HG03139 (cell line): ENCODE data around the gene NR1I3.
"Not testable (repeated sequence)": the region's sequence is repeated elsewhere in the genome, so short reads cannot be mapped to it uniquely, and the experiment has no call there.

ENCODE experiments used
- ATAC-seq: cut with Tn5 transposase; IDR thresholded peaks from one replicate; pipeline ENCODE4 v1.9.1; 2021; ENCODE audit not compliant: unreplicated experiment

The NR1I3 gene, protein sequence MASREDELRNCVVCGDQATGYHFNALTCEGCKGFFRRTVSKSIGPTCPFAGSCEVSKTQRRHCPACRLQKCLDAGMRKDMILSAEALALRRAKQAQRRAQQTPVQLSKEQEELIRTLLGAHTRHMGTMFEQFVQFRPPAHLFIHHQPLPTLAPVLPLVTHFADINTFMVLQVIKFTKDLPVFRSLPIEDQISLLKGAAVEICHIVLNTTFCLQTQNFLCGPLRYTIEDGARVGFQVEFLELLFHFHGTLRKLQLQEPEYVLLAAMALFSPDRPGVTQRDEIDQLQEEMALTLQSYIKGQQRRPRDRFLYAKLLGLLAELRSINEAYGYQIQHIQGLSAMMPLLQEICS

DNA sequence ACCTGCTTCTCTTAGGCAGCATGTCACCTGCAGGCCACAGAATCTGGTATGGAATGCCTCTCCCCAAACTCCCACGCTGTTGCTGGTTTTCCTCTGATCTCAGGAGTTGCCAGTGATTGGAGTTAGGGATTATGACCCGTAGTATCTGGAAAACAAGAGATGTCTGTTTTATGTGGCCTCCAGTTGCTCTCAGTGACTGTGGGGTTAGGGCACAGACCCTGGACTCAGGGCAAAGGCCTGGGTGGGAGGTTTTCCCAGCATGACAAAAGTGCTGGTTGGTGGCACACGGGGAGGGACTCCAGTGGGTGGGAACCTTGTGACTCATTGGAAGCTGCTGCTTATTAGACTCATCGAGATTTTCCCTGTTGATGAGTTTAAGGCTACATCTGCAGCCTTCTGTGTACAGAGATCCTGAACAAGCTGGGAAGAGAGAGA, at the start of gene NR1I3:
NR1I3 (minus strand) TSS at position 165 of the 435 bp plus-strand sequence. CDS start 1,638 bp downstream, outside the sequence.
- no peak for ATAC-seq

DNA sequence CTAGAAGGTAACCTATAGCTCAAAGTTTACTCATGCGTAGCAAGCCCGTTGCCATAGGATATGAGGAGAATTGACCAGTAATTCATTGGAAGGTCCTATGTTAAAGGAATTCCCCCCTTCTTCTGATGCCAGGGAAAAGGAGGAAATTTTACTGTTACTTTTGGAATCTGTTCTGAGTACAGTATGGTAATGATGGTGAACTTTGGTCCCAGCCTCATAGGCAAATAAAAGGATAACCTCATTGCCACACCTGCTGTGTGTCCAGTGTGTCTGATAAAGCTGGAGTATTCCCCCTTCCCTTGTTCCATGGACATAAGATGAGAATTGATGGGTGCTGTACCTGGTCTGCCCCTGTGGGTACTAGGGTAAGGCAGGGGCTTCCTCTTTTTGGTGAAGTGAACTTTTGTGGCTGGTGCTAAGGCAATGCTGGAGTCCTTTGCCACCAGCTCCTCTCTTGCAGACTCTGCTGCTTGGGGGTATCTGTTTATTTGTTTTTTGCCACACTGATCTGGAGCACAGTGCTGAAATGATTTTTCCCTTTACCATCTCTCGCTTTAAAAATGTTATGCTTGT, 49.6 kb upstream of the NR1I3 start:
- ATAC-seq = no peak

DNA sequence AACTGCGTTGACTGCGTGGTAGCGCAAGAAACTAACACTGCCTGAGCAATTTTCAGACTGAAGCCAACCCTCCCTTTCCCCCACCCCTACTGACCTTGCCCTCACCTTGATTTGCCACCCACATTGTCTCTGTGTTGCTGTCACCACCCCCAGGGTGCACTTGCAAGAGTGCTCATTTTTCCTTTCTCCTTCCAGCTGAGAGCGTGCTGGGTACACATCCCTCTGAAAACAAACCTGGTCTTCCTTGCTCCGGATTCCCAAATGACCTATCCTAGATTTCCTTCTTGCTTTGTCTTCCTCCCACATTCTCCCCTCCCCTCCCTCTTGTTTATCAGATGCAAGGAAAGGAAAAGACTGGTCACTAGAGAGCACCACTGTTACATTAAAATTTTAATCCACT, 47.5 kb upstream of the NR1I3 start:
- no peak for ATAC-seq

DNA sequence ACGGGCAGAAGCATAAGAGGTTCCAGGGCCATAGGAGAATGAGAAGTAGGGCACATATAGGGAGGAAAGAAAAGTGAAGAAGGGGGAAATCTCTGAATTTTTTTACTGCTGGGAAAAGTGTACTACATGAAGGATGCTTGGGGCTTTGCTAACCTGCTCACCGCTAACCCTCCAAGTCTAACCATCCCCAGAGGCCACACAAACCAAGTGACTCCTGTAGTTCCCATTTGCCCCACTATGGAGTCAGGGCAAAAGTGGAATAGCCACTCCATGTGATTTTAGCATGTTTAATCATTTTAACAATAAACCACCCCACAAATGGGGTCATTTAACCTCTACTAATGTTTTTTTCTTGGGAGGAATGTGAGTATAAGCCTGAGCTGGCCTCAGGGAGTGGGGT, 47.1 kb upstream of the NR1I3 start:
- no peak for ATAC-seq

DNA sequence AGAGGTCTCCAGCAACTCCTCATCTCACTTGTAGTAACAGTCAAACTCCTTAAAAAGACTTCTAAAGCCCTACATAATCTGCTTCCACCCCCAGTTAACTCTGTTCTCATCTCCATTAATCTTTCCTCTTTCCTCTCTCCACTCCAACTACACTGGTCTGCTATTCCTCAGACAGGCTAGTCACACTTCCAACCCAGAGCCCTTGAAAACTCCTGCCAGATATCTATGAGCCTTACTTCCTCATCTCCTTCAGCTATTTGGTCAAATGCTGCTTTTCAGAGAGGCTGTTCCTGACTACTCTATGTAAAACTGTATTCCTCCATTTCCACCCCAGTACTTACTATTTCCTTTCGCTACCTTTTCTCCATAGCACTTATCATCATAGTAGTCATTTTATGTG, 45.0 kb upstream of the NR1I3 start:
- no peak for ATAC-seq

DNA sequence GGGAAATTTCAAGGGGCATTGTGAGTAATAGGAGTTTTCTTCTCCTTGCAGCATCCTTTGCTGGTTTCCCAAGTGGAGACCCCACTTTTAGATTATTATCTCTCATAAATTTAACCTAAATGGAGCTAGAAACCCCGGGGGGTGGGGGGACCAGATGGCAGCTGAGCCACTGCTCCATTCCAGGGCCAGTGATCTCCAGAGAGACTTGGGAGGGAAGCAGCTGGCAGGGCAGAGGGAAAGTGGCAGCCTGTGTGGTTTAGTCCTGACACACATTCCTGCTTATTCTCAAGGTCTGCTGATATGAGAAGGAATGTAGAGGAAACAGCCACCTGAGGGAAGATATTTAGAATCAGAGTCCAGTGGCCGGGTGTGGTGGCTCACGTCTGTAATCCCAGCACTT, 36.9 kb upstream of the NR1I3 start:
- no peak for ATAC-seq

DNA sequence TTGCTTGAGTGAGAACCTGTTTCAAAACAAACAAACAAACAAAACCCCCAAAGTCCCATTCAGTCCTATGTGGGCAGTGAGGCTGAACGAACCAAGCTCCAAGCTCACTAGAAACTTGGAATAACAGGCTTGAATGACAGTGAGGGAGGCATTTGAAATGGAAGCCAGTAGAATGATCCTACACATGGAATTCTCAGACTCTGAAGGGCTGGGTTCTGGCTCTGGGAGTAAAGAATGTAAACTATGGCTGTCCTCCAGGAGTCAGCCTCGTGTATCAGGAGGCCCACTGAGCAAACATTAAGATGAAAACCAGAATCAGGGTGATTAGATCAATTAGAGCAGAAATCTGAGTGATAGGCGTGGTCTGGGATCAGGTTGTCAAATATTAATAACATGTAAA, 35.4 kb upstream of the NR1I3 start:
- ATAC-seq = no peak

DNA sequence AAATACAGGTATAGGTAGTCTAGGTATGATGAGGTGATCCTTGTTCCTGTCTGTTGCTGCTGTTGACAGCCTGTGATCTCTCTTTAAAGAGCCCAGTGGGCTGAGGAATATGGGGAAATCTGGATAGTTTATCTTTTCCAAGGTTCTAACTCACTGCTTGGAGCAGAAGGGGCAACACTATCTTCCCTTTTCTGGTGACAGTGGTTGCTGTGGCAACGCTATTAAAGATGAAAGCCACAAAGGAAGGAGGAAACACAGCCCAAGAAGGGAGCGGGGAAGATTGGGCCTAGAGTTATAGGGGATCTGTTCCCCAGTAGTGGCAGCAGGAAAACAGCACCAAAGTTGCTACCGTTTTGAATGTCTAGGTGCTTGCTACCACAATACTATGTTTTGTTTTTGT, 29.3 kb upstream of the NR1I3 start:
- ATAC-seq = no peak

DNA sequence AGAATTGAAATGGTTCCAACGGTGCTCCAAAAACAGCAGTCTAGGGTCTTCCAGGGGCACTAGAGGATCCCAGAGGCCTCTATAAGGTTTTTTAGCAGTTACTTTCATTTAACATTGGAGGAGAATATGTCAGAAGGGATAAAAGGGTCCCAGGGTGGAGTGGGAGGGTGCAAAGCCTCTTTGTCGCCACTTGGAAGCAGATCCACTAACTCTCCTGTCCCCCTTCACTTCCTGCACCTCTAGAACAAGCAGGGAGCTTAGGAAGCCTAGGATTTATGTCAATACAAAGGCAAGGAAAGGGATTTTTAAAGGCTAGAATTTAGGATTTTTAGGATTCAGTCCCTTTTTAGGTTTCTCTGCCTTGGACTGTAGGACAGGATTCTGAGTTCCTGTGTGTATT, 28.8 kb upstream of the NR1I3 start:
- ATAC-seq = no peak

DNA sequence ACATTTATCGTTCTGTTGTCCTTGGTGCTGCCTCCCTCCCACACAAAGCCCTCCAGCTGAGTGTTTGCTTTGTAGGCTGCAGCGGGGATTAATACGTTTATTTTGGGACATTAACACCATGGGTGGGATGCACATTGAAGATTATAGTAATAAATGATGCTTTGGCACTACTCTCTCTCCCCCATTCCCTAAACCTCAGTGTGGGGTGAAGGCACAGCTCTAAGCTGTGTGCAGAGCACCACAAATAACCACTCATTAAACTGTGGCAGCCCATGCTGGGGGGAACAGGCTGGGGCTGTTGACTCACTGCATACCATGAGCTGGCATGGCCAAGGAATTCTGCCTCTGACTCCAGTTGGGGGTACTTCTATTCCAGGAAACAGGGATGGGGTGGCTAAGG, 28.2 kb upstream of the NR1I3 start:
- no peak for ATAC-seq

DNA sequence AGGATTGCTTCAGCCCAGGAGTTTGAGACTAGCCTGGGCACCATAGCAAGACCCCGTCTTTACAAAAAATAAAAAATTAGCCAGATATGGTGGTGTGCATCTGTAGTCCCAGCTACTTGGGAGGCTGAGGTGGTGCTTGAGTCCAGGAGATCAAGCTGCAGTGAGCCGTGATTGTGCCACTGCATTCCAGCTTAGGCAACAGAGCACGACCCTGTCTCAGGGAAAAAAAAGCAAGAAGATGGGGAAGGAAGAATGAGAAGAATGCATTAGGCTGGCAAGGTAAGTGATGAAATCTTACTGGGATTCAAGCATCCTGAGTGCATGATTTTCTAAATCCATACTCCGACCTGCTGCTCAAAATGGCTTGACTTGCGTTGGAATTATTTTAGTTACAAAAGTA, 27.3 kb upstream of the NR1I3 start:
- no peak for ATAC-seq

DNA sequence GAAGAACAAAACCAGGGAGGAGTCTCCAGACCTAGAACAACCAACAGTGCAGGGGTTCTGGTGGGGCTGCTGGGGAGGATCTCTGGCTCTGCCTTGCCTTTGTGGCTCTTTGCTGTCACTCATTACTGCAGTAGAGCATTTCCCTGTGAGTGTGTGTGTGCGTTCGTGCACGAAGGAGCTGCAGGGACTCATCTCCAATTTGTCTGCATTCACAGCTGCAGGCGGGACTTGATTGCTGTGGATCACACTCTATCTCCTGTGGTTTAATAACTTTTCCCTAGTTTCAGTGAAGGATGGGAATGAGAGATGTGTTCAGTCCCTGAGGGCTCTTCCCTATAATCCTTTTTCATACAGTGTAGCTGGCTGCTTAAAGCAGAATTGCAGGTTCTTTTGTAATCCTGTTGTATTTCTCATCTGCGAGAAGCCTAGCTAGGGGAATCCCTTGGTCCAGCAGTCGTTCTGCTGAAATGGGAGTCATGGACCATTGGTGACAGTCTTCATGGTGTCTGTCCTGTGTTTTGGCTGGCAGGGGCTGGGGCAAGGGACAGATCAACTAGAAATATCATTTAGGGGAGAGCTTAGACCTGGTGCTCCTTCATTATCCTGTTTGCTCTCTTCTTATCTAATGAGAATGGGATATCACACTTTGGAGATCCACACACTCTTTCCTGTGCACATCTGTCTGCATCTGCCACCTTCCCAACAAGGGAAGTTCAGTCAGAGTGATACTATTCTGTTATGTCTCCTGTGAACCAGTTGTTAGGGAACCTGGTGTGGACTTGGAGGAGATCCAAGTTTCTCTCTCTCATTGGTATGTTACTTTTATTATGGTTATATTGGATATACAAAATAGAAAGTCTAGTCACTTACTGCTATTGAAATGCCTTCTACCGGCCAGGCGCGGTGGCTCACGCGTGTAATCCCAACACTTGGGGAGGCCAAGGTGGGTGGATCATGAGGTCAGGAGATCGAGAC, 23.5 kb upstream of the NR1I3 start:
- no peak for ATAC-seq

DNA sequence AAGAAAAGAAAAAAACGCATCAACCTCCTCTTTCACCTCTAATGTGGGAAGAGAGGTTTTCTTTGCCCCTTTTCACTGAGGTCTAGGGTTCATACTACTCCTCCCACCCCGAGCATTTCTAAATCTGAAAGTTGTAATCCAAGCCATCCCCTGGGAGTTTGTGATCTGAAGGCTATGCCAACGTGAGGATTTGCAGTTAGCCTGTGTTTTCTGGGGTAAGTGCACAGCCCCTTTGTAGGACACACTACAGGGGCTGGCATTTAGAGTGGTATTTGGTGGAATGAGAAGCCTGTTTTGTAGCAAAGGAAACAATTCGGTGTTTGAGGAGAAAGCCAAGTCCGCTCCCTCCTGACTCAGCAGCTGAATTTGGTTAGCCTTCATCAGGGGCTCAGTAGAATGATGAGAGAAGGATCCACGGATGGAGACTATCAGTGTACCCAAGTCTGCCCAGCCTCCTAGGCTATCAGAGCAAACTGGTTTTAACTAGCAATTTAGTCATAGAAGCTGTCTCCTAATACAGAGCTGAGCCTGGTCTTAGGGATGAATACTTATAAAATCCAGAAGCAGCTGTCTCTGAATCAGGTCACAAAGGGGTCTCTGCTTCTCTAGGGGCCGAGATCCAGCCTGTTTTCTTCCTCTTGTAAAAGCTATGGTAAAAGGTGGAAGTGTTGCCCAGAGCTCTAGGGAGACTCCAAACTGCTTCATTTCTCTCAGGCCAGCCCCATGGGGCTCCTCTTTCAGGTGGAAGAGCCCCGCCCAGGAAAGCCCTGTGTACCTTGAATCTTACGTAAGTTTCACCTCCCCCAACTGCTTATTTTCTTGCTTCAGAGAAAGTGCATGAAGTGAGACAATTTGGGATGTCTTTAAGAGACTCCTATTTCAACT, 22.6 kb upstream of the NR1I3 start:
- no peak for ATAC-seq

DNA sequence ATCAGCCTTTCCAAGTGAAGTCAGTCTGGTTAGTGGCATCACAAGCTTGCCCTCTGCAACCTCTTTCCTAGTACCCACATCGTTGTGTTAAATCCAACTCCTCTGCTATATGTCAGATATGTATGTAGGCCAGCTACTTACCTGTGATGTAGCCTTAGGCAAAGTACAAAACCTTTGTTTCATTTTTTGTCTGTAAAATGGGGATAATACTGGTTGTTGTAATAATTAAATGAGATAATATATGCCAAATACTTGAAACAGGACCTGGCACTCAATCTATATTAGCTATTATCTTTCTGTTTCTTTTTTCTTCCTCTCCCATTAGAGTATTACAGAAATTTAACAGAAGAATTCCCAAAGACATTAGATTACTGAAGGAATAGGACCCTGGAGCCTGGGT, 21.8 kb upstream of the NR1I3 start:
- ATAC-seq = no peak

DNA sequence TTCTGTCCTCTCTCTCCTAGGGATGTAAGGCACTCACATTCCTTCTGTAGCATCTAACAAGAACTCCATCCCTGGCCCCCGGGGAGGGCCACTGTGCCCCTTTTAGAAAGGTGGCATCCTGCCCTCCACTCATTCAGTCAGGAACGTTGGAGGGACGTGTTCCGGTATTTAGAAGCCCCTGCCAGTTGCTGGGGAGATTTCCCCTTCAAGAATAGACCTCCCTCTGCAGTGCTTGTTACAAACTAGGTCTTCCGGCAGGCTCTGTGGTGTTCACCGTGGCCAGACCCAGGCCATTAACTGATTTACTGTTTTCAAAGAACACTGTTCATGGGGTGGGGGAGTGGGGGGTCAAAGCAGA, 21.3 kb upstream of the NR1I3 start:
- no peak for ATAC-seq

DNA sequence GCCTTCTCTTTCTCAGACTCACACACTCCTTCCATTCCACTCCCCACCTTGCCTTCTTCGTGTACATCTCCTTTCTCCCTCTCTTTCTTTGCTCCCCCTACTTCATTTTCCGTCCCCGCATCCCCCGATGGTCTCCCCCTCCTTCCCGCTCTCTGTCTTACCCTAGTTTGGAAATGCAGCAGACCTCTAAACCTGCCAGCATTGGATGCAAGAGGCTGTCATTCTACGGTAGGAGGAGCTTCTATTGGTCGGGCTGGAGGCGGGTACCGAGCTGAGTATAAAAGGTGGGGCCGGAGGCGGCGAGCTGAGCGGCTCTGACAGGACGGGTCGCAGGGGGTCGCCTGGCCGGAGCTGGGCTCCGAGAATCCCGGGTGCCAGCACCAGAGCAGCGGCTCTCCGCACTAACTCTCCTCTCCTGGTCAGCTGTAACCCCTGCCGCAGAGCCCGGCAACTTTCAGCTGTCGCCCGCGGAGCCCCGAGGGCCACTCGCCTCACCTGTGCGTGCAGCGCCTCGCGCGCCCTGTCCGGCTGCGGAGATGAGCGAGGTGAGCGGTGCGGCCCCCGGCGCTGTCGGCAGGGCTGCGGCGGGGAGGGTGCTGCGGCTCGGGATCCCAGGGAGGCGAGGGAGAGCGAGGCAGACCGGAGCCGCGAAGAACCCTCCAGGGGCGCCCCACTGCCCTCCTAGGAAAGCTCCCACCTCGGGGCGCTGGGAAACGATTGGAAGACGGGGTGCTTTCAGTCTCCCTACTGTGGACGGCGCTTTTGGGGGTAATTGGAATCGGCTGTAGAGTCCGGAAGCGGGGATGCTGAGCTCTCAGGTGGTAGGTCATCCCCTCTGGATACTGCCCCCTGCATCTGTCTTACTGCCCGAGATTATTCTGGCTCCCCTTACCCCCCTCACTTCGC, 20.7 kb upstream of the NR1I3 start, which contains the start of gene PCP4L1:
PCP4L1 (plus strand) TSS at position 307 of the 906 bp plus-strand sequence; CDS start at position 537, 230 bp downstream.
- no peak for ATAC-seq

DNA sequence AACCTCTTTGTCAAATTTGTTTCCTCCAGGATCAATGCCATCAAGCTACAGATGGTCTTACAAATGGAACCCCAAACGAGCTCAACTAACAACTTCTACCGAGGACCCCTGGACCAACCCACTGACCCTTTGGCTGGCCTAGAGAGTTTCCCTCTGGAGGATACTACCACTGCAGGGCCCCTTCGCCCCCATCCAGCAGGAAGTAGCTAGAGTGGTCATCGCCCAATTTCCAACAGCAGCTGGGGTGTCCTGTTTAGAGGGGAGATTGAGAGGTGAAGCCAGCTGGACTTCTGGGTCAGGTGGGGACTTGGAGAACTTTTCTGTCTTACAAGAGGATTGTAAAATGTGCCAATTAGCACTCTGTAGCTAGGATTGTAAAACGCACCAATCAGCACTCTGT, 19.1 kb upstream of the NR1I3 start:
- ATAC-seq = not testable (repeated sequence)

DNA sequence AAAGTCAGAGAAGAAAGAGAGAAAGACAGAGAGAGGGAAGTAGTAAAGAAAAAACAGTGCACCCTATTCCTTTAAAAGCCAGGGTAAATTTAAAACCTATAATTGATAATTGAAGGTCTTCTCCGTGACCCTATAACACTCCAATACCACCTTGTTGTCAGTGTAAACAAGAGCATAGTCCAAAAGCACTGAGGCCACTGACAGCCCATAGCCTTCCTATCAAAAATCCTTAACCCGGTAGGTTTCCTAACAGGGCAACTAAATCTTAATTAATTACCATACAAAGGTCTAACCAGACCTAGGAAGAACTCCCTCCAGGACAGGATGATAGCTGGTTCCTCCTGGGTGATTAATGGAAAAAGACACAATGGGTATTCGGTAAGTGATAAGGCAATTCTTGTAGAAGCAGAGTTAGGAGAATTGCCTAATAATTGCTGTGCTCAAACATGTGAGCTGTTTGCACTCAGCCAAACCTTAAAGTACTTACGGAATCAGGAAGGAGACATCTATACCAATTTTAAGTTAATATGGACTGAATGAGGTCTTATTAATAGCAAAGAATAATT, 18.0 kb upstream of the NR1I3 start:
- not testable (repeated sequence) for ATAC-seq

DNA sequence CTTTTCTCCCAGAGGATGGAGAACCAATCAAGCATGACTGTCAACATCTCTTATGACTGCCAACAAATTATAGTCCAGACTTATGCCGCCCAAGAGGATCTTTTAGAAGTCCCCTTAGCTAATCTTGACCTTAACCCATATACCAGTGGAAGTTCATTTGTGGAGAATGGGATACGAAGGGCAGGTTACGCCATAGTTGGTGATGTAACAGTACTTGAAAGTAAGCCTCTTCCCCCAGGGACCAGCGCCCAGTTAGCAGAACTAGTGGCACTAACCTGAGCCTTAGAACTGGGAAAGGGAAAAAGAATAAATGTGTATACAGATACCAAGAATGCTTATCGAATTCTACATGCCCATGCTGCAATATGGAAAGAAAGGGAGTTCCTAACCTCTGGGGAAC, 17.3 kb upstream of the NR1I3 start:
- not testable (repeated sequence) for ATAC-seq
